Measurements from ENCODE around the gene RASEF. TPM values are rescaled to one million over a fixed set of nuclear protein-coding genes. Genes with fewer than 3 reads are reported as not detected.

The RASEF gene
- total RNA-seq, 2 donors from 2014 or later = 36.4 to 125 TPM

DNA sequence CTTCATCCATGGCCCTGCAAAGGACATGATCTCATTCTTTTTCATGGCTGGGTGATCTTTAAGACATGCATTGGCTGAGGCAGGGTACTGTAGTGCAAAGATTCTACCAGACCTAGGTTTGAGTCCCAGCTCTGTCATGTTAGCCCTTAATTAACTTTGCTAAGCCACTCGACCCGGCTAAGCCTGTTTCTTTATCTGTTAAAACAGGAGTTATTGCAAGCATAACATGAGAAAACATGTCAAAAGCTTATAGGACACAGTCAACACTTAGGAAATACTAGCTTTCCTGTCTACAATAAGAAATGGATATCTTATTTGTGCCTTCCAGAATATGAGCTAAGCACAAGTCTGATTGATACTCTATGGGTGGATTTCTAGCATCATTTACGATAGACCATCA, 92.6 kb downstream of the RASEF start:
- H3K9me3 ChIP-seq = no peaks in the 10 kb centered on the region
- intact Hi-C loops (cut with DNase I) = no loop called here
- DNase-seq (ENCODE audit: low spot score) = no peak
- H3K27ac ChIP-seq = no peak overlapping the region
- no peaks in the 10 kb centered on the region for H3K36me3 ChIP-seq
- H3K4me3 ChIP-seq = no peak overlapping the region
- no peaks in the 10 kb centered on the region for H3K4me1 ChIP-seq (replicated peaks)
- TF ChIP-seq POLR2AphosphoS5 (IDR thresholded peaks at IDR 0.05) (no peak), POLR2A (IDR thresholded peaks at IDR 0.05) (no peak)
- TF ChIP-seq, protein P1, sequence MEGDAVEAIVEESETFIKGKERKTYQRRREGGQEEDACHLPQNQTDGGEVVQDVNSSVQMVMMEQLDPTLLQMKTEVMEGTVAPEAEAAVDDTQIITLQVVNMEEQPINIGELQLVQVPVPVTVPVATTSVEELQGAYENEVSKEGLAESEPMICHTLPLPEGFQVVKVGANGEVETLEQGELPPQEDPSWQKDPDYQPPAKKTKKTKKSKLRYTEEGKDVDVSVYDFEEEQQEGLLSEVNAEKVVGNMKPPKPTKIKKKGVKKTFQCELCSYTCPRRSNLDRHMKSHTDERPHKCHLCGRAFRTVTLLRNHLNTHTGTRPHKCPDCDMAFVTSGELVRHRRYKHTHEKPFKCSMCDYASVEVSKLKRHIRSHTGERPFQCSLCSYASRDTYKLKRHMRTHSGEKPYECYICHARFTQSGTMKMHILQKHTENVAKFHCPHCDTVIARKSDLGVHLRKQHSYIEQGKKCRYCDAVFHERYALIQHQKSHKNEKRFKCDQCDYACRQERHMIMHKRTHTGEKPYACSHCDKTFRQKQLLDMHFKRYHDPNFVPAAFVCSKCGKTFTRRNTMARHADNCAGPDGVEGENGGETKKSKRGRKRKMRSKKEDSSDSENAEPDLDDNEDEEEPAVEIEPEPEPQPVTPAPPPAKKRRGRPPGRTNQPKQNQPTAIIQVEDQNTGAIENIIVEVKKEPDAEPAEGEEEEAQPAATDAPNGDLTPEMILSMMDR (IDR thresholded peaks at IDR 0.05) = no peak
- no peaks in the 10 kb centered on the region for H3K27me3 ChIP-seq (replicated peaks; ENCODE audit: insufficient read depth)
- WGBS = 69% methylated on average over 3 of the region's 3 CpGs

DNA sequence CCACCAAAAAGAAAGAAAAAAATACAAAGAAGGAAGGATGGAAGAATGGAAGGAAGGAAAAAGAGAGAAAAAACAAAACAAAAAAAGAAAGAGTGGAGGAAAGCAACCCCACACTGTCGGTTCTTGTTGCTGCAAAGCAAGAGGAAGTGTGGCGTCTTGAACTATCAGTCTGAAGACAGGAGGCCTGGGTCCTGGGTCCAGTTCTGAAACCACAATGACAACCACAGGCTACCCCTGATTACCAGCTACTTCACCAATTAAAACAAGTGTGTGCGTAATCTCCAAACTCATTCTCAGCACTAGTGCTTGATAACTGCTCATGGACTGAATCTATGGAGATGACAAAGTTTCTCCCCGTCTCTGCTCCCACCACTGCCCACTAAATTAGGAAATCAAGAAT, 93.7 kb downstream of the RASEF start:
- Histone ChIP-seq H3K9me3 (no peaks in the 10 kb centered on the region), H3K4me1 (replicated peaks) (no peaks in the 10 kb centered on the region), H3K36me3 (no peaks in the 10 kb centered on the region), H3K4me3 (no peak overlapping the region), H3K27me3 (replicated peaks; ENCODE audit: insufficient read depth) (no peaks in the 10 kb centered on the region), H3K27ac (no peak overlapping the region)
- TF ChIP-seq POLR2A (IDR thresholded peaks at IDR 0.05) = no peak
- TF ChIP-seq POLR2AphosphoS5 (IDR thresholded peaks at IDR 0.05) = no peak
- TF ChIP-seq, protein P1 (IDR thresholded peaks at IDR 0.05) = no peak
- WGBS = 95% methylated on average over 4 of the region's 4 CpGs
- no peak for DNase-seq (ENCODE audit: low spot score)
- intact Hi-C loops (cut with DNase I) = no loop called here

DNA sequence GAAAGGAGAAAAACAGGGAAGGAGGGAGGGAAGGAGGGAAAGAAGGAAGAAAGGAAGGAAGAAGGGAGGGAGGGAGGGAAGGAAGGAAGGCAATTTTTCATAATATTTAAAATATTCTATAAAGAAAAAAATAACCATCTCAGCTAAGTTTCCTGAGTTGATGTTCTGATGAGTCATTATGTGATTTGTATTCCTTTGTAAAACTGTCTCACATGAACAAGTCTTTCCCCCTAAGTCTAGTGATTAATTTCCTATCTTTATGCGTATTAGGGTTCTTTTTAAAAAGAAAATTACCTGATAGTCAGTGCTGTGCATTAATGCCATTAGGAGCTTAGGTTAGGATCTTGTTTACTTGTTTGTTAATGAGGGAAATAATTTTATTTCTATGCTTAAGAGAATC, 94.1 kb downstream of the RASEF start:
- intact Hi-C loops (cut with DNase I) = no loop called here
- no peaks in the 10 kb centered on the region for H3K4me1 ChIP-seq (replicated peaks)
- no peak overlapping the region for H3K27ac ChIP-seq
- DNase-seq (ENCODE audit: low spot score) = no peak
- no peak for TF ChIP-seq POLR2A (IDR thresholded peaks at IDR 0.05)
- TF ChIP-seq, protein P1 (IDR thresholded peaks at IDR 0.05) = no peak
- no peak for TF ChIP-seq POLR2AphosphoS5 (IDR thresholded peaks at IDR 0.05)
- no peak overlapping the region for H3K4me3 ChIP-seq
- H3K36me3 ChIP-seq = no peaks in the 10 kb centered on the region
- H3K9me3 ChIP-seq = no peaks in the 10 kb centered on the region
- WGBS = 93% methylated on average over 1 of the region's 1 CpG
- H3K27me3 ChIP-seq (replicated peaks; ENCODE audit: insufficient read depth) = no peaks in the 10 kb centered on the region

DNA sequence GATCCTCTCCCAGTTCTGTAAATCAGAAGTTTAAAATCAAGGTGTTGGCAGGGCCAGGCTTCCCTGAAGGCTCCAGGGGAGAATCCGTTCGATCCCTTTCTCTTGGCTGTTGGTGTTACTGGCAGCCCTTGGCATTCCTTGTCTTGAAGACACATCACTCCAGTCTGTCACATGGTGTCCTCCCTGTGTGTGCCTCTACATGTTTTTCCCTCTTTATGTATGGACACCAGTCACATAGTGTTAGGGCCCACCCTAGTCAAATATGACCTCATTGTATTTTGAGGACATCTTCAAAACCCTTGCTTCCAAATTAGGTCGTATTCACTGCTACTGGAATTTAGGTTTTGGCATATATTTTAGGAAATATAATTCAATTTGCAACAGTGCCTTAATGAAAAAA, 94.6 kb downstream of the RASEF start:
- H3K36me3 ChIP-seq = no peaks in the 10 kb centered on the region
- H3K27ac ChIP-seq = no peak overlapping the region
- intact Hi-C loops (cut with DNase I) = no loop called here
- no peaks in the 10 kb centered on the region for H3K27me3 ChIP-seq (replicated peaks; ENCODE audit: insufficient read depth)
- DNase-seq (ENCODE audit: low spot score) = no peak
- TF ChIP-seq POLR2A (IDR thresholded peaks at IDR 0.05) (no peak), POLR2AphosphoS5 (IDR thresholded peaks at IDR 0.05) (no peak)
- TF ChIP-seq, protein P1 (IDR thresholded peaks at IDR 0.05) = no peak
- 86% methylated on average over 3 of the region's 3 CpGs for WGBS
- H3K9me3 ChIP-seq = no peaks in the 10 kb centered on the region
- H3K4me3 ChIP-seq = no peak overlapping the region
- H3K4me1 ChIP-seq (replicated peaks) = no peaks in the 10 kb centered on the region

DNA sequence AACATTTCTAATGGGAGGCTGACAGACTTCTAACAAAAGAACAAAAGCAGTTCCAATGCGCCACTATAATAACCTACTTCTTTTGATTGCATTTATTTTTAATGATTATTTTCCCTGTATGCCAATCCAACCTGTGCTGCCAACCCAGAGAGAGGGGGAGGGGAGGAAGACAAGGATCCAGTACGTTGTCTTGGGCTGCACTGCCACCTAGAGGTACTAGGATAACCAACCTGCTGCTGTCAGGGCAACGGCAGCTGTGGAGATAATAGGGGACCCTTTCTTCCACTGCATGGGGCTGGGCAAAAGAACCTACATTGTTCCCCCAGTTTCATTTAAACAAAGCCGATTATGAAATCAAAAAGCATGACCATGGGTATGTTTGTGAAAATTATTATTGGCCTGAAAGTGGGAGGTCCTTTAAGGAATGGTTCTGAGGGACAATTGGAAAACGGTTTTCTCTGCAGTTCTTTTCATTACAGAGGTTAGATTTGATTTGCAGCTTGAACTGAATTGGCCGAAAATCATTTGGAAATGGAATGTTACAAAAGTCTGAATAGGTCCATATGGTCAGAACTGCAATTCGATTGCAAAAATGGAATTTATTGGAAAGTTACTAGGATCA, 101.3 kb downstream of the RASEF start:
- H3K4me3 ChIP-seq = no peak overlapping the region
- DNase-seq (ENCODE audit: low spot score) = peak; percentile 84
- no peaks in the 10 kb centered on the region for H3K9me3 ChIP-seq
- no peaks in the 10 kb centered on the region for H3K36me3 ChIP-seq
- intact Hi-C loops (cut with DNase I) = no loop called here
- 19% methylated on average over 7 of the region's 7 CpGs for WGBS
- H3K4me1 ChIP-seq (replicated peaks) = no peaks in the 10 kb centered on the region
- TF ChIP-seq, protein P1 (IDR thresholded peaks at IDR 0.05) = peak; percentile 27 to 76 (median 74)
- TF ChIP-seq POLR2A (IDR thresholded peaks at IDR 0.05) (no peak), POLR2AphosphoS5 (IDR thresholded peaks at IDR 0.05) (peak; percentile 65)
- no peaks in the 10 kb centered on the region for H3K27me3 ChIP-seq (replicated peaks; ENCODE audit: insufficient read depth)
- H3K27ac ChIP-seq = no peak overlapping the region

All from prostate gland (tissue), 2 donors.